Measurements from ENCODE around the gene RALGPS2. TPM values are rescaled to one million over a fixed set of nuclear protein-coding genes. Genes with fewer than 3 reads are reported as not detected.

The RALGPS2 gene
- total RNA-seq, 1 experiment from 2014 or later: 13.3 TPM

GRCh38 chr1:178935610-178936009 lies 210.6 kb downstream of the RALGPS2 start:
- no TSS peak for BruUV-seq (replicated peaks)
- POLR2A ChIA-PET: no interaction called here
- no peak overlapping the region for H3K27ac Mint-ChIP-seq (ENCODE audit: low read depth, unreplicated experiment)
- no peak for TF ChIP-seq CTCF (IDR thresholded peaks at IDR 0.05; ENCODE audit: unreplicated experiment)
- intact Hi-C loops (cut with micrococcal nuclease): no loop called here
- CTCF ChIA-PET: interaction anchor here (0.5 to 1.0 kb wide), 2 partner anchors 67 to 516 kb away, joined by 3 read pairs; no protein-coding TSS in a partner anchor
- H3K4me1 Mint-ChIP-seq (ENCODE audit: insufficient read depth, unreplicated experiment): peaks cover 4% of the 10 kb centered on the region
- H3K4me3 Mint-ChIP-seq (ENCODE audit: unreplicated experiment): no peak overlapping the region
- peaks cover 5% of the 10 kb centered on the region for H3K36me3 Mint-ChIP-seq (ENCODE audit: insufficient read depth, unreplicated experiment)
- H3K9me3 Mint-ChIP-seq (ENCODE audit: unreplicated experiment): no peaks in the 10 kb centered on the region
- DNase-seq (ENCODE audit: unreplicated experiment): no peak
- no peaks in the 10 kb centered on the region for H3K27me3 Mint-ChIP-seq (ENCODE audit: insufficient read depth, unreplicated experiment)

GRCh38 chr1:178937695-178938094 lies 212.7 kb downstream of the RALGPS2 start:
- Mint-ChIP-seq H3K4me1 (ENCODE audit: insufficient read depth, unreplicated experiment) (no peaks in the 10 kb centered on the region), H3K27me3 (ENCODE audit: insufficient read depth, unreplicated experiment) (no peaks in the 10 kb centered on the region), H3K36me3 (ENCODE audit: insufficient read depth, unreplicated experiment) (no peaks in the 10 kb centered on the region), H3K9me3 (ENCODE audit: unreplicated experiment) (no peaks in the 10 kb centered on the region), H3K4me3 (ENCODE audit: unreplicated experiment) (no peak overlapping the region), H3K27ac (ENCODE audit: low read depth, unreplicated experiment) (no peak overlapping the region)
- TF ChIP-seq CTCF (IDR thresholded peaks at IDR 0.05; ENCODE audit: unreplicated experiment): no peak
- intact Hi-C loops (cut with micrococcal nuclease): no loop called here
- BruUV-seq (replicated peaks): no TSS peak
- DNase-seq (ENCODE audit: unreplicated experiment): no peak
- CTCF ChIA-PET: interaction anchor here (0.5 to 0.9 kb wide), 3 partner anchors 11 to 67 kb away, joined by 3 read pairs; no protein-coding TSS in a partner anchor
- POLR2A ChIA-PET: interaction anchor here (0.6 to 1.1 kb wide), 2 partner anchors 10 to 13 kb away, joined by 3 to 4 read pairs; no protein-coding TSS in a partner anchor

GRCh38 chr1:178938101-178938958 lies 213.3 kb downstream of the RALGPS2 start:
- H3K9me3 Mint-ChIP-seq (ENCODE audit: unreplicated experiment): no peaks in the 10 kb centered on the region
- H3K4me3 Mint-ChIP-seq (ENCODE audit: unreplicated experiment): no peak overlapping the region
- ChIA-PET CTCF (interaction anchor here (0.5 to 1.2 kb wide), 5 partner anchors 11 to 64 kb away, joined by 3 to 5 read pairs (median 3); no protein-coding TSS in a partner anchor), POLR2A (interaction anchor here (1.1 kb wide), 1 partner anchor 12 kb away, joined by 4 read pairs; no protein-coding TSS in a partner anchor)
- BruUV-seq (replicated peaks): no TSS peak
- intact Hi-C loops (cut with micrococcal nuclease): no loop called here
- no peaks in the 10 kb centered on the region for H3K27me3 Mint-ChIP-seq (ENCODE audit: insufficient read depth, unreplicated experiment)
- no peaks in the 10 kb centered on the region for H3K4me1 Mint-ChIP-seq (ENCODE audit: insufficient read depth, unreplicated experiment)
- DNase-seq (ENCODE audit: unreplicated experiment): no peak
- H3K36me3 Mint-ChIP-seq (ENCODE audit: insufficient read depth, unreplicated experiment): no peaks in the 10 kb centered on the region
- no peak overlapping the region for H3K27ac Mint-ChIP-seq (ENCODE audit: low read depth, unreplicated experiment)
- no peak for TF ChIP-seq CTCF (IDR thresholded peaks at IDR 0.05; ENCODE audit: unreplicated experiment)

- ChIA-PET CTCF (interaction anchor here (0.6 to 1.2 kb wide), 3 partner anchors 17 to 64 kb away, joined by 3 to 5 read pairs (median 4); no protein-coding TSS in a partner anchor), POLR2A (no interaction called here)
- Mint-ChIP-seq H3K27me3 (ENCODE audit: insufficient read depth, unreplicated experiment) (no peaks in the 10 kb centered on the region), H3K4me3 (ENCODE audit: unreplicated experiment) (no peak overlapping the region), H3K36me3 (ENCODE audit: insufficient read depth, unreplicated experiment) (no peaks in the 10 kb centered on the region), H3K9me3 (ENCODE audit: unreplicated experiment) (no peaks in the 10 kb centered on the region), H3K4me1 (ENCODE audit: insufficient read depth, unreplicated experiment) (no peaks in the 10 kb centered on the region), H3K27ac (ENCODE audit: low read depth, unreplicated experiment) (no peak overlapping the region)
- TF ChIP-seq CTCF (IDR thresholded peaks at IDR 0.05; ENCODE audit: unreplicated experiment): no peak
- no peak for DNase-seq (ENCODE audit: unreplicated experiment)
- intact Hi-C loops (cut with micrococcal nuclease): no loop called here
- BruUV-seq (replicated peaks): no TSS peak
Observed at GRCh38 chr1:178938959-178939317, 213.9 kb downstream of the RALGPS2 start.

All from MCF 10A (cell line).